ENCODE data around the gene FNDC3B.

Gene FNDC3B

DNA sequence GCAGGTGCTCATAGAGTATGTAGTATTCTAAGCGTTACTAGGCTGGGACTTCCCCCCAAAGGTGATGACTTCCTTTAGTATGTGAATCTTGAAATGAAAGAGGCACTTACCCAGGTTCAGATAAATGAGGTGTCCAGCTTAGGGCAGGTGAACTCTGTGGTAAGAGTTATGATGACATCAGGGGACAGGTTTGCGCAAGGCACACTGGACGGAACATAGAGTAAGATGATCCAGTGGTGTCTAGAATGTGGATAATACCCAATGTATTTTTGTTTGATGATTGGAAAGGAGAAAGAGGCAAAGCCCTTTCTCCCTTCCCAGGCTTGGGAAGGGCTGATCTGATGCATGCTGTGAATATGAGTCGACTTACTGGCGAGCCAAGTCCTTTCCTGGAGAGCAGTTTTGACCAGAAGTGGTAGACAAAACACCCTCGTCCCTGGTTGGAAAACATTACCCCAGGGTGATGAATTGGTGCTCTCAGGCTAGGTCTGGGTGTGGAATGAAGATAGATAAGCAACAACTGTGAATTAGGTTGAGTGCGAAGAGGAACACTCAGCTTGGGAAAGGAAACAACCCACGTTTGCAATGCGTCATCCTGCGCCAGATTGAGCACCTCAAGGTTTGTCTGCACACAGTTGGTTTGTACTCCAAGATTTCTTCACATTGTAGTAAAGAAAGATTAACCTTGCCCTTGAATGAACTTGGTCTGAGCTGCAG is 284.7 kb downstream of the FNDC3B start:
- in situ Hi-C loops (cut with MboI; ENCODE audit: low sequenced_read_pairs): no loop called here

DNA sequence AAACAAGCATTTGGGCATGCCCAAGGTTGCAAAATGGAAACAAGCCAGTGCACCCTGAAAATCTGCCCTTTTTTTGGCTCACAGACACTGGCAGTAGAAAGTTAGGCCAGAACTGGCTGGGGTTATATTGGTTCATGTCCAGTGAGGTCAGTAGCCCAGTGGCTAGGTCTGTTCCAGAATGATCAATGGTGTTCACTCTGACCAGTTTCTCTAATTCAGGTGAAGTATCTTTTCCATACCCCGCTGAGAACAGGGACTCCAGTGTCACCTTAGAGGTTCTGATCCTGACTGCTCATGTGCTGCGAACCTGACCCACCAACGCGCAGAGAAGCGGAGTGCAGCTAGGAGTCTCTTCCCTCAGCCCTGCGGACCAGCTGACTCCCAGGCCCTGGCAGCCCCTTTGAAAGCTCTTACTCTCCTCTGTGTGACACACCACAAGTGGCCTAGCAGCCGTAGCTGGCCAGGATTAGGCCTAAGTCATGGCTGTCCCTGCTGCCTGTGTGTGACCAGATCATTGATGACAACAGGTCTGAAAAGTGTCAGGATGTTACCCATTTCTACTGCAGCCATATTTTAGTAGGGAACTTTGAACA is 285.3 kb downstream of the FNDC3B start:
- in situ Hi-C loops (cut with MboI; ENCODE audit: low sequenced_read_pairs): no loop called here

DNA sequence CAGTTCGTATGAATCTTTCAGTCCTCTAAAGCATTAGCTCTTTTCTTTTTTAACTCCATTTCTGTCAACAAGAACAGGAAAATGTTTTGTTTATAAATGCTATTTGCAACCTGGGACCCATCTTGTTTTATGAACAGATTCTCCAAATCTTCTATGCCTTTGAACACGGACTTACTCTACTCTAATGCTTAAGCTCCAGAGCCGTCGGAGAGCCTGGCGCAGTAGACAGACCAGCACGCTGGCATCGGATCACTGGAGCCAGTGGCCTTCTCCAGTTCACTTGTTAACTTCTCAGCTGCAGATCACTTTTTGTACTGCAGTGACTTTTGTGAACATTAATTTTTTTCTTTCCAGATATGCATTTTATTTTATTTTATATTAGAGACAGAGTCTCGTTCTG is 286.1 kb downstream of the FNDC3B start:
- in situ Hi-C loops (cut with MboI; ENCODE audit: low sequenced_read_pairs): no loop called here

DNA sequence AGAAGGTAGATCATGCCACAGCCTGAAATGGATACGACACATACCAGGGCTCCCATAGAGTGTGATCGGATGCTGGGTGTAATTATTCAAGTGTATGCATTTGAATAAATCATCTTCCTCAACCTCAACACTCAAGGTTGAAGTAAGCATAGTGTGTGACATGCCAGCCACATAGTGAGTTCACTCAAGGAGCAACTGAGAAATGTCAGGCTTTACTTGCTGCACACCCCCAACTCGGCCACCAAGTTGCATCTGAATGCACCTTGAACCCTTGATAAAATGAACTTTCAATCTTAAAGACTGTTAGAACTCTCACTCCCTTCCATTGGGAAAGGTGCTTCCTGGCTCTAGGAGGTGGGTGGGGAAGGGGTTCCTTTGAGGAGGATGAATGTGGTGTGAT is 287.6 kb downstream of the FNDC3B start:
- in situ Hi-C loops (cut with MboI; ENCODE audit: low sequenced_read_pairs): no loop called here

DNA sequence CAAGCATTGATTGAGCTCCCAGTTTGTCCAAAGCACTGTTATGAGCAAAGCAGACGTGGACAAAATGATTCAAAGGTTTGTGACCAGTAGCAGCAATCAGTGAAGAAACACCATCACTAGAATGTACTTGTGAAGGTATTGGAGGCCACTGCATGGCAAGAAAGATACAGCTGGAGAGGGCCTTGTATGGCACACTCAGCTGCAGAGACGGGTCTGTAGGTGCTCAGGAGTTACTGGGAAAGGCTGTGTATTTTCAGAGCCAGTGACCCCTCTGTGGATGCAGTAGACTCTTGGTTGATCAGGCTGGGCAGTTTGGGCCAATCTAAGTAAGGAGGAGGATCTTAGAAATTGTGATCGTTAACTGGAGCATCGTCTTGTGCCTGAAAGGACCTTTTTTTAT is 288.9 kb downstream of the FNDC3B start:
- in situ Hi-C loops (cut with MboI; ENCODE audit: low sequenced_read_pairs): no loop called here

DNA sequence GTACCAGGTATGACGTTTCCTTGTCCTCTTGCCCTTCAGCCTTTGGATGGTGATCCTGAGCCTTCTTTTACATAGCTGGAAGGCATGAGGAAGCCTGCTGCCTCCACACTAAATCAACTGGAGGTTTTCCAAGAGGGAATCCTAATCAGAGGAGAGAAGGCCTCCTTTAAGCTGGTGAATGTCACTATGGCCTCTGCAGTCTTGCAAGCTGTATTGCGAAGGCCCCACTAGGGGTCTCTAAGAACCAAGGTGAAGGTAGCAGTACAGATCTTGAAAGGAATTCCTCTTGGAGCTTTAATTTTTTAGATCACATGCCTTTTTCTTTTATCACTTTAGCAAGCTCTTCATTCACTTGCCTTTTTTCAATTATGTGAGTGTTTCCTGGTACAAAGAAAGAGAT is 289.7 kb downstream of the FNDC3B start:
- in situ Hi-C loops (cut with MboI; ENCODE audit: low sequenced_read_pairs): no loop called here

DNA sequence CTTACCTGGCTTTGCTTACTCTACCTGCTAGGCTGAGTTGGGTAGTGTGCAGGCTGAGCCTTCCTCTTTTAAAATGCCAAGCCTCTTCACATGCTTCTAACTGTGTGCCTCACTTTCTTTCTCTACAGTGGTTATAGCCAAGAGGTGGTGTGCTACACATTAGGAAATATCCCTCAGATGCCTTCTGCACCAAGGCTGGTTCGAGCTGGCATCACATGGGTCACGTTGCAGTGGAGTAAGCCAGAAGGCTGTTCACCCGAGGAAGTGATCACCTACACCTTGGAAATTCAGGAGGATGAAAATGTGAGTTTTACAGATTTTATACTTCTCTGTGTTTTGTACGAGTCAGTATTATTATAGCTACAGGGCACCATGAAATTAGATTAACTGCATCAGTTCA is 291.0 kb downstream of the FNDC3B start:
- in situ Hi-C loops (cut with MboI; ENCODE audit: low sequenced_read_pairs): no loop called here

DNA sequence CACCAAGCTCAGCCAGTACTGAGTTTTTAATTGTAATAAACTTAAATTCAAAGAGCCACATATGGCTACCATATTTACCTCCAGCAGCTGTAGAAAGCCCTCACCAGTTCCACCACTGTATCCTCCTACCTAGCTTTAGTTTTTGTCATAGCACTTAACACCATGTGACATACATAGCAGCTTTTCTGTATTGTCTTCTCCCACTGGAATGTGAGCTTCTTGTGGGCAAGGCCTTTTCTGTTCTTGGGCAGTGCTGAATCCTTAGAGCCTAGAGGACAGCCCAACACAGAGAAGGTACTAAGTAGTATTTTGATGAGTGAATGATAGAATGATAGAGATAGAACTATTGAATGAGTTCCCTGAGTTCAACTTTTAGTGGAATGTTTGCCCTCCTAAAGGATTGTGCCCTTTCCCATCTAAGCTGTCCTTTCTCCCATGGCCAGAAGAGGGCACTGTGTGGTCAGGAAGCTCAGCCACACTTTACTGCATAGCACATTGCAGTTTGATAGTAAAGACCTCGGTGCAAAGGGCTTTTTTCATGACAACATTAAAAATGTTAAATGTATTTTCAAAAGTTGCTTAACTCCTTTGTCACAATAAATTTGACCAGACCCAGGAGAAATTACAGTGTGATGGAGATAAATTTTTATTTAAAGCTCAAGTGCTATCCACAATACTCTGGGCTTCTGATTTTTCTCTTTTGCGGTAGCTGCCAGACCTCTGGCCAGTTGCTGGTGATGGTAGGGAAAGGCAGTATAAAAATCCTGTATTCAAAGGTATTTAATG is 293.1 kb downstream of the FNDC3B start:
- in situ Hi-C loops (cut with MboI; ENCODE audit: low sequenced_read_pairs): no loop called here

DNA sequence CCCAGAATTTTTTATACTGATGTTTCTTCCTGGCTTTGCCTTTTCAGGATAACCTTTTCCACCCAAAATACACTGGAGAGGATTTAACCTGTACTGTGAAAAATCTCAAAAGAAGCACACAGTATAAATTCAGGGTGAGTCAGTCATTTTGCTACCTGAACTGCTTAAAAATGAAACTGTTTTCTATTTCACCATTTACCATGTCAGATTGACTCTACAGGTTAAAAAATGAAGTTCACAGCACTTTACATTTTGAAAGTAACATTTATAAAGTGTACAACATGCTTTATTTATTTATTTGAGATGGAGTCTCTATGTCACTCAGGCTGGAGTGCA is 293.6 kb downstream of the FNDC3B start:
- in situ Hi-C loops (cut with MboI; ENCODE audit: low sequenced_read_pairs): no loop called here

DNA sequence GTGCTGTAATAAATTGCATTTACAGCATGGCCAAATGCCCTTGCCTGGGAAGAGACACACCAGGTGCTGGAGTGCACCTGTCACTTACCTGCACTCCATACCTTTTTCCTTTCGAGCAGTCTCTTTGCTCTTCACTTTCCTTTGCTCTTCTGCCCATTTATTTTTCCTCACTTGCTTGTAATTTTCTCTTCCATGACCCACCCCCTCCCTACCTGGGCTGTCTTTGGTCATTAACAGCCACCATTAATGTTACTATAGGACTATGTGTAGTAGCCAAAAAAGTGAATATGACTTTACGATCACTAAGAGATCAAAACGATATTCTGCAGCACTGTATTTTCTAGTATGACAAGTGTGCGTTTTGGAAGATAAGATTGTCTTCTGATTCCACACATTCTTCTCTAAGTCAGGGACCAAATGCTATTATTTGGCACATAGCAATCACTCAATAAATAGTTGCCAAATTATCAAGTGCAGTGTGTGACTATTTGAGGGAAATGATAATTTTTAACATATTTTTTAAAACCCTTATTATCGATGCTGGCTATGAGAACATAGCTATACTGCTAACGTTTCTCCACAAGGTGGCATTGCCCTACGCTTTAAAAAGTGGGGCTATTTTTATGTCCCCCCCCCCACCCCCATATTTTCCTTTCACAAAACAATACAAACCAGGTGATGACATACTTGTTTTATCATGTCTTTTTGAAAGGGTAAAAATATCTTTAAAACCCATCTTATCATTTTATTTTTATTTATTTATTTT is 294.5 kb downstream of the FNDC3B start:
- in situ Hi-C loops (cut with MboI; ENCODE audit: low sequenced_read_pairs): no loop called here

DNA sequence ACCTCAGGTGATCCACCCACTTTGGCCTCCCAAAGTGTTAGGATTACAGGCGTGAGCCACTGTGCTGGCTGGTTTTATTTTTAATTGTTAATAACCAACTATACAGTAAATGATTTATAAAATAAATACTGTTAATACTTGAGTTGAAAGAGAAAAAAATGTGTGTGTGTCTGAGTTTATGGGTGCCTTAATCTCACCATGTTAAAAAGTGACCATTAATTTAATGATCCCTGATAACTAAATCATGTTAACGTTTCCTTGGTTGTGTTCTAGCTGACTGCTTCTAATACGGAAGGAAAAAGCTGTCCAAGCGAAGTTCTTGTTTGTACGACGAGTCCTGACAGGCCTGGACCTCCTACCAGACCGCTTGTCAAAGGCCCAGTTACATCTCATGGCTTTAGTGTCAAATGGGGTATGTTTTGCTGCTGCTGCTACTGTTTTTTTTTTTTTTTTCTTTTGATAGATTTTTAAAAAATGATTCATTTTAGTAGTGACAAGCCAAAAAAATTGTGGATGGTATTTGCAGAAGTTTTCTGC is 295.4 kb downstream of the FNDC3B start:
- in situ Hi-C loops (cut with MboI; ENCODE audit: low sequenced_read_pairs): no loop called here

DNA sequence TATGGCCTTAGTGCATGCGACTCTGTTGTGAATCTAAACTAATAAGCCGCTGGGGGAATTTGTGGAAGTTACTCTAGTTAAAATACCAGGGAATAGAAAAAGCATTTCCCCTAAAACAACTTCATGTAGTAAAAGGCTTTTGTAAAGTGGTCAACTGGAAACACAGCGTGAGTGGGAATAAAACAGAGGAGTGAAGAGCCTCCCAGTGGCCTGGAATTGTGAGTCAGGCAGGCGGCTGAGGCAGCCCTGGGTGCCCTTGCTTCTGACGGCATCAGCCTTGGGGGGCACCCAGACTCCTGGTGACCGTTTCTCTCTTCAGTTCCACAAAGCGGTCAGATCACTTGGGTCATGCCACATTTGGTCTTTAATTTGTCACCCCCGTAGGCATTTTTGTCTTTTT is 300.5 kb downstream of the FNDC3B start:
- in situ Hi-C loops (cut with MboI; ENCODE audit: low sequenced_read_pairs): no loop called here

DNA sequence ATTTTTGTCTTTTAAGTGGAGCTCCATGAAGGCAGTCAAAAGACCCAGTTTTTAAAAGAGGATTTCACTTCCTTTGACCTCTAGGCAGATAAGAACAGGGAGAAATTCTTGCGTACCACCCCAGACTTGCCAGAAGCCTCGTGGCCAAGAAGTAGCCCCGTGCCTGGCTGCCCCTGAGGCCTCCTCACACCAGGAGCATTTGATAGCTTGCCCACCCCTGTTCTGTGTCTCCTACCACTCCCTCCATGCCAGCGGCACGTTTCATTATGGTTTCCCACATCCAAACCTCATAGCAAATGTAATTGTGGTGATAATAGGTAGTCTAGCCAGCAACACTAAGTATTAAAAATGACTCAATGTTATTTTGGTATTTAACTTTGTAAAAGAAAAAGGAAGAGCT is 301.2 kb downstream of the FNDC3B start:
- in situ Hi-C loops (cut with MboI; ENCODE audit: low sequenced_read_pairs): no loop called here

DNA sequence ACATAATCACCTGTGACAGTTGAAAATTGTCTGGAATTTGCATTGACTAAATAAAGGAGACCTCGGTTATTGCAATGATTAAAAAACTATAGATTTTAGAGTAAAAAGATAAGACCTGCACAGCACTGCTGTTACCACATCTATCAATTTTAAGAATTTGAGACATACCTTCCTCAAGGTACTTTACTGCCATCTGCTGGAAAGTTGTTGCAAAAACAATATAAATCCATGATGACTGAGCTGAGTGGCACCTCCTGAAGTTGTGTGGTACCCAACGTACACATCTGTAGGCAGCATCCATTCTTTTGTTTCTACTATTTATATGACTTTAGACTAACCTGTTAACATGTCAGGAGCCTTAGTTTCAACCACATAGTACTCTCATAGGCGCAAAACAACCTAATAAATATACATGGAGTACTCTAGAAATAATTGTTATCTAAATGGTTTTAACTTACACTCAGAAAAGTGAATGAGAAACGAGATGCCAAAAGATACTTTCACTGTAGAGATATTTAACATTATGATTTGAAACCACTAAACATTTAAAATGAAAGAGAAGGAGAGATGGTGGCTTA is 302.2 kb downstream of the FNDC3B start:
- in situ Hi-C loops (cut with MboI; ENCODE audit: low sequenced_read_pairs): no loop called here

DNA sequence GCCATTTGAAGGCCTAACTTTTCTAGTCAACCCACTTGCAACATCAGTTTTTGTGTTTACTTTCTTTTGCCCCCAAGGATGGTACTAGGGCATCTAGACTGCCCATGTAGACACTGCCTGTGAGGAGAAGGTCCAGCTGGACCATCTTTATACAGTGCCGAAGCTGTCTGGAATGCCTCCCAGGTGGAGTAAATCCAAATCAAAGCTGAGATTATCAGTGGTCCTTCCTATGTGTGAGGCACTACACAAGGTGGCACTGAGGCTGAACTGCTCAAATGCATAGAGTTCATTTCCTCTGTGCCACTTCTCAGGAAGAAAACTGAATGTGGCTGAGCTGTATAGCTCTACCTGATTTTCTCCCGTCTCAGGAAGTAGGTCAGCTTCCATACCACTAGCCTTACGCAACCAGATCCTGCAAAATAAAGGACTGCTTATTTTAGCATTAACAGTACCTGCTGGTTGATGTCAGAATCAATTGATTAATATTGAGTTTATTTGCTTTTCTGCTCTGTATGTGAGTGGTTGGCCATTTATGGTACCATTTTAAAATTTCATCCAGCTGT is 302.8 kb downstream of the FNDC3B start:
- in situ Hi-C loops (cut with MboI; ENCODE audit: low sequenced_read_pairs): no loop called here

DNA sequence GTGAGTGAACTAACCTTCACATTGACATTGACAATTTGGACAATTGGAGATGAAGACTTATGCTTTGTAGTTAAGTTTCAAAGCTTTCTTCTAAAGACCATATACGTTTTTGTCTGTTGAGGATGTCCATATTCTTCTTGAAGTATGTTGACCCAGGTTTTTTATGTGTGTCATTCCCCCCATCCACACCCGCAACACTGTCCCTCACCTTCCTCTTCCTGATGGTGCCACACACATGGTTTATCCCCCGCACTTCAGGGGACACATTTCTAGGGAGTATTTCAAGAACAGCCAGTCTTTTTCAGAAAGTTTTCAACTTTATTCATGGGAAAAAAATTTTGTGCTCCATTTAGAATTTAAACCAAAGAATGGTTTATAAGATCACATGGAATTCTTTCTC is 303.7 kb downstream of the FNDC3B start:
- in situ Hi-C loops (cut with MboI; ENCODE audit: low sequenced_read_pairs): no loop called here

DNA sequence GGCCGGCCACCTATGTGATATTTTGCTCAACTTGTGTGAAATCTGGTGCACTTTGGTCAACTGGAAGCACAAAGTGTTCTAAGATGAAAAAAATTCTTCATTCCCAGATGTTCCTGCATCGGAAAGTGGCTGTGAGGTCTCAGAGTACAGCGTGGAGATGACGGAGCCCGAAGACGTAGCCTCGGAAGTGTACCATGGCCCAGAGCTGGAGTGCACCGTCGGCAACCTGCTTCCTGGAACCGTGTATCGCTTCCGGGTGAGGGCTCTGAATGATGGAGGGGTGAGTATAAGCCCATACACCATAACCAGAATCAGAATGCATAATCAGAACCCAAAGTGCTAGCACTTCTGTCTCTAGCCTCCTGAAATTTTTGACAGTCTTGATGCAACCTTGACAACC is 304.6 kb downstream of the FNDC3B start:
- in situ Hi-C loops (cut with MboI; ENCODE audit: low sequenced_read_pairs): no loop called here

DNA sequence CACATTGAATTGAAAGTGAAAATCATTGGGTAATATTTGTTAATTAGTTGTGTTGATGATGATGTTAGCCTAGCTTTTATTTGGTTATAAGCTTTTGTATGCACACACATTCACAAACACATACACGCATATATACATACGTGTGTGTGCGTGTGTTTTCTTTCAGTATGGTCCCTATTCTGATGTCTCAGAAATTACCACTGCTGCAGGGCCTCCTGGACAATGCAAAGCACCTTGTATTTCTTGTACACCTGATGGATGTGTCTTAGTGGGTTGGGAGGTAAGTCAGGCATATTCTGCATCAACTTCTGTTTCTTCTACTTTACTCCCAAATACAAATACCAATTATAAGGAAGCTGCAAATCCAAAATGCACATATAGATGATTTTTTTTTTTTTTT is 306.8 kb downstream of the FNDC3B start:
- in situ Hi-C loops (cut with MboI; ENCODE audit: low sequenced_read_pairs): no loop called here

DNA sequence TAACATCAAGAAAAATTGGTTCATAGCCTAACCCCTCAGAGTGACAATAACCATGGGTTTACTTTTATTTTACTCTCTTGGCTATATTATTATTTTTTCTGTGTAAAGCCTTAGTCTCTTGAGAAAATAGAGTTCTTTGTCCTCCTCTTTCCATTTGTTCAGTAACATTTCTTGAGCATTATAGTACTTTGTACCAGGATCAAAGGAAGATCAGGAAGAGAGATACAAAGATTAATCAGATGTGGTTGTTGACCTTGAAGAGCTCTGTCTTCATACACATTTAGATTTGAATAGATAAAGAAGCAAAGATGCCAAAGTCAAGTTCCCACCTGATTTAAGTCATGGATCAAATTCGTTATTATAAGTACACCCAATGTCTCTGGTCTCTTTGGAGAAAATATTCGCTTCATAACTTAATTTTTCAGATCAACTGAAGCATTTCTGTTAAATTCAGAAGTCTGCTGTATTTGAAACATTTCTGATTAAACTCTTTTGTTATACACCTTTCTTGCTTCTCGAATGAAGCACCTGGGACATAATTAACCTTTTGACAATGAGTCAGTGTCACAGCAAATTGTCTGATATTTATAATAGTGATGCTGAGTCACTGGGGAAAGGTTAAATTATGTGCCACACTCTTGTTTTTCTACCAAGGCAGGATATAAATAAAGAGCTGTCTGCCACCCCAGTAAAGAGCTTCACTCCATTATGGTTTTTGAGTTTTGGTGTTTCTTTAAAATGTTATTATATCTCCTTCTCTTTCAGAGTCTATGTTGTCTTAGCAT is 308.7 kb downstream of the FNDC3B start:
- in situ Hi-C loops (cut with MboI; ENCODE audit: low sequenced_read_pairs): no loop called here

DNA sequence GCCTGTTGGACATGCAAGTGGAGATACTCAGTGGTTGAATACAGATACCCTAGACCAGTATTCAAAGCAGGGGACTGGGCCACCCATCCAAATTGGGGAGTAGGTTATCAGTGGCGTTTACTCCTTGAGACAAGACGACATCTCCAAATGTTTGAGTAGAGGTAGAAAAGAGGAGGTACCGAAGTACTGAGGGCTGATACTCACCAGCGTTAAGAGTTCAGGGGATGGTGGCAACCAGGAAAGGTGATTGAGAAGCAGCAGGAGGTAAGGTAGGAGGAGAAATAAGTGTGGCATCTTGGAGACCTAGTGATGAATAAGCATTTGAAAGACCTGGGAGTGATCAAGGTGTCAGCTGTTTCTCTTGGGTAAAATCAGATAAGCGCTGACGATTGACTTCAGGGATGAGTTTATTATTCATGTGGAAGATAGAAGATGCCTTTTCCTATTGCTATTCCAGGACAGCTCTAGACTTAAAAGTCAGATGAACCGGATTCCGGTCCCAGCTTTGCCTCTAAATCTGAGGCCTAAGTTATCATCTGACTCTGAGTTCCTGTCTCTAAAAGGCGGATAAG is 312.6 kb downstream of the FNDC3B start:
- in situ Hi-C loops (cut with MboI; ENCODE audit: low sequenced_read_pairs): no loop called here
